Raji (cell line): ENCODE data around the gene HS6ST3.

ENCODE experiments used
- POLR2A ChIP-seq: IDR thresholded peaks from 2 replicates; pipeline ENCODE4 v1.6.1; 2011; ENCODE audit warnings: low read depth, low read length, control low read depth; ENCODE audit not compliant: insufficient read depth

HS6ST3 gene

DNA sequence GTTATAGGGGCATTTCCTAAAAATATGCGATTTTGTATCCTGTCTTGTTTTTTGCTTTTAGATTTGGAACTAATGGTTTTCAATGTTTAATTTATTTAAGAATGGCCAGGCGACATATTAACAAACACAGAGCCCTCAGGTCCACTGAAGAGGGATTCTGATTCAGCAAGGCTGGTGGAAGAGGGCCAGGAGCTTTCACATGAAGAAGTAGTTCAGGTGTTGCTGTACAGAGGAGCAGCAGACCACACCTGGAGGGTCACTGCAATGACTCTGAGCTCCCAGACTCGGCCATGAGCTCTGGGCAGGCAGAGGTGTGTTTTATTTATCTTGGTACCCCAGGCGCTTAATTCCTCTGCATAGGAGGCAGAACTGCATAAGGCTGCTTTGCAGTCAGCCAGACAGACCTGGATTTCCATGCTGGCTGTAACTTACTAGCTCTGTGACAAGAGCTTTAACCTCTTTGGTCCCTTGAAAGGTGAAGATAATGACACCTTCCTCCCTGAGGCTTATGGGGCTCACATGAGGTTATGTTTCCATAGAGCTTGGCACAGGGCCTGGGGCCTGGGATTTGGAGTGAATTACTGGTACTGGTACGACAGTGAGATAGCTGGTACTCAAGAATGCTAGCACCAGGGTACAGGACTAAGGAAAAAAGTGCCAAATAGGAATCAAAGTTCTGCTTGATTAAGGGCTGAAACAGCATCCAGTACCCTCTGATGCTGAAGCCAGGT is 719.6 kb downstream of the HS6ST3 start:
- TF ChIP-seq POLR2A = no peak

GRCh38 chr13:96810104-96810503 is 720.2 kb downstream of the HS6ST3 start:
- TF ChIP-seq POLR2A = no peak

DNA sequence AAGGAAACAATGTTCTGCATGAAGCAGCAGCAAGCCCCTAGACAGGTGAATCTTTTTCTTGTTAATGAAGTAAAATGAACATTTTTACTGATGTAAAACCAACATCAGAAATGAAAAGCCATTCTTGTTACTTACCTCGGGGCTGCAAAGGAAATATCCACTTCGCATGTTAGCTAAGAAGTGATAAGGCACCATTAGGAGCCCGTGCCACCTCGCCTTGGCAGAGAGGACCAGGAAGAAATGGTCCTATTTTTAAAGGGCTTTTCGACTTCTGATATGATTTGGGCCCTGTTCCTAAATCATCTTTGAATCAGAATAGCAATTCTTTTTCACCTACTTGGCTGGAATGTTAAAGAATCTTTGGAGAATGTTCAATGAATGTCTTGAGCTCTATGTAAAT is 721.1 kb downstream of the HS6ST3 start:
- TF ChIP-seq POLR2A = no peak

GRCh38 chr13:96816261-96816660 is 726.4 kb downstream of the HS6ST3 start:
- TF ChIP-seq POLR2A = no peak

DNA sequence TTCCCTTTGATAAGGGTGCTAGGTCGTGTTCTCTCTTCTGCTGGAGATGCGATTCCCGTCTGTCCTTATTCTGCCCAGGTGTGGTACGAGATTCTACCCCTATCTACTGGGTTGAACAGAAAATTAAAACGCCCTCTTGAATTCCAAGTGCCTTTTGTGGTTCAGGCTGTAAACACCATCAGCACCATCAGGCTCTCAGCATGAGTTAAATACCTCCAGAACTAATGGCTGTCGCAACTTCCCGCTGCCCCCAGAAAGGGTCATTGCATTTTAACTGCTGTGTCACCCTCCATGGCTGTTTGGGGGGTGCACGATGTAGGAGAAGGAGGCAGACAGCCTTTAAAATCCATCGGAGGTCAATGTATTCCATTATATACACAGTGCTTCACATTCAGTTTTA is 727.0 kb downstream of the HS6ST3 start:
- no peak for TF ChIP-seq POLR2A

DNA sequence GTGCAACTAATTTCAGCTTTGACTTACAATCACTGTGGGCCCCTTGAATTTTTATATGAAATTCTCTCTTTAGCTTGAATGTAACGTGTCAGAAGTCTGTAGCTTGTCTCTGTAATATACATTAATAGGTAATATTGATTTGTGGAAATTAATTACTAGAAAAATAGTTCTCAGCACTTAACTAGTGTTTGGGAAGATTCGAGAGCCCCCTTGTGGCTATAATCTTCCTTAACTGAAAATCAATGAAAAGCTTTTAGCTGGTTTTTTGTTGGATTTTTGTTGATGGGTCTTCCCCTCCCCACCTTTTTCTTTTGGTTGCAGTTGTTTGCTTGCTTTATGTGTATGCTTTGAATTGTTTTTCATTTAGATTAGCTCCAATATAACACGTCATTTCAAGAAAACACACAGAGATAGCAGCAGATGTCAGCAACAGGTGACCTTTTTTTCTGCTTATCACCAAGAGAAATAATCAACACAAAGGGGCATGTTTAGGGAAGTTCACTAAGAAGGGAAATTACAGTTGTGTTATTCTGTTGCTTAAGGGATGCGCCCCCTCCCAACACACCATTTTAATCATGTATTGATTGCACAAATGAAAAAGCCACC is 727.5 kb downstream of the HS6ST3 start:
- no peak for TF ChIP-seq POLR2A

- TF ChIP-seq POLR2A = no peak
Measured at GRCh38 chr13:96819375-96819774, 729.5 kb downstream of the HS6ST3 start.

- no peak for TF ChIP-seq POLR2A
Measured at GRCh38 chr13:96821381-96821780, 731.5 kb downstream of the HS6ST3 start.

- TF ChIP-seq POLR2A = no peak
Measured at GRCh38 chr13:96821971-96822370, 732.1 kb downstream of the HS6ST3 start.

DNA sequence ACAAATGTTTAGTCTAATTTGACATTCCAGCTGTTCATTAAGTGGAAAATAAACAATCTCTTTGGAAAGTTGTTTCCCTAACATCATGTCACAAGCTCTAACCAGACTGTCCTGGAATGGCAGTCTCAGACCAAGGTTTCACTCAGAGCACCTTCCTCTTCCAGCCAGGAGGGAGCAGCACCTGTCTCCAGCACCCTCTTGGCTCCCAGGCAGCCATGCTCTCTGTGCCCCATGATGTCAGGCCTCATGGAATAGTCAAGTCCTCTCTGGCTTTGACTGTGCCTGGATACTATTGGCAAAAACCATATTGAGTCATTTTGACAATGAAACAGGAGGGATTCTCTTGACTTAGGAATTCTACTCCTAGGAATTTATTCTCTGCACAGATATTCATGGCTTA is 733.0 kb downstream of the HS6ST3 start:
- no peak for TF ChIP-seq POLR2A

DNA sequence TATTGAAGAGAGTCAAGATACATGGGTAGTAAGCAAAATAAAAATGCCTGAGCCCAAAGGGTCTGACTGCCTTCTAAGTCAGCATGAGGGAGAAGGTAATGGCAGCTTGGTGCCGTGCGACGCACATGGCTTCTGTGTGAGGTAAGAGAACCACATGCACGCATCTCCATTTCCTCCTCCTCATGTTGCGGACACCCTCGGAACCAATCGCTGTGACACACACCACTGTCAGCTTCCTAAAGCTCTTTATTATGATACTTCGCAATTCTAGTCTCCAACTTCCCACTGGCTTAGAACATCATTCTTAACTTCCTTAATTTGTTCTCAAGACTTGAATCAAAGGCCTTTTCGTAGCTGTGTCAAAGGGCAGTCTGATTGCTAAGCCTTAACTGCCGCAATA is 734.2 kb downstream of the HS6ST3 start:
- TF ChIP-seq POLR2A = no peak

DNA sequence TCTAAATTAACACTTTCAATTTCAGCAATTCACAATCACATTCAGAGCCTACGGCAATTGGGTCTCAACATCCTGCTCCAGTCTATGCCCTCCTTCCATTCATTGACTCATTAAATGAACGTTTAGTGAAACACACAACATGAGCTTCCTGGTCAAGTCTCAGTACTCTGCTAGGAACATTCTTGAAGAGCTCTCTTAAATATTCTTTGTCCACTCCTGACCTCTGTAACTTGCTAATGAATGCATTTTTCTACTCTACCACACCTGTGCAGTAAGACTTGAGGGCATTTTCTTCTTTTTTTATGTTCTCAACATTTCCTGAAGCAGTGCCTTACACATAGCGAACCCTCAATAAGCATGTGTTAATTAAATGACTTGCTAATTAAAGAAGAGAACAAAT is 735.7 kb downstream of the HS6ST3 start:
- TF ChIP-seq POLR2A = no peak

GRCh38 chr13:96834626-96835025 is 744.7 kb downstream of the HS6ST3 start:
- no peak for TF ChIP-seq POLR2A

- TF ChIP-seq POLR2A = no peak
Measured at GRCh38 chr13:96835546-96835945, 745.6 kb downstream of the HS6ST3 start.

DNA sequence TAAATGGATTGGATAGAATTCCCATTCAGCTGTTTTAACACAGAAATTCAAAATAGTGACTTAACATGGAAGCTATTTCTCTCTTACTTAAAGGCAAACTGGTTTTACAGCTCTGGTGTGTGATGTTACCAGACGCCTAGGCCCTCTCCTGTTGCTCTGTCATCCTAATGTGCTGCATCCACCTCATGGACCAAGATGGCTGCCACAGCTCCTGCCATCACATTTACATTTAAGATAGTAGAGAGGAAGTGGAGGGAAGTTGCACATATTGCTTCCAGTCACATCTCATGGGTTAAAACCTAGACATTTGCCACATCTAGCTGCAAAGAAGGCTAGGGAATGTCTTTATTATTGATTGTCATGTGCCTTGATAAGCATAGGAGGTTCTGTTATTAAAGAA is 746.8 kb downstream of the HS6ST3 start:
- TF ChIP-seq POLR2A = no peak

GRCh38 chr13:96837809-96838208 is 747.9 kb downstream of the HS6ST3 start:
- no peak for TF ChIP-seq POLR2A

- no peak for TF ChIP-seq POLR2A
Measured at GRCh38 chr13:96844195-96844594, 754.3 kb downstream of the HS6ST3 start.
